ENCODE data around the gene ARHGEF4. TPM values are rescaled to one million over a fixed set of nuclear protein-coding genes. Genes with fewer than 3 reads are reported as not detected.

The ARHGEF4 gene
- total RNA-seq, 1 experiment from 2014 or later = 21.8 TPM

- Mint-ChIP-seq H3K4me1 (no peaks in the 10 kb centered on the region; the same call in 1 of the 2 replicates), H3K27me3 (ENCODE audit: low read depth) (no peaks in the 10 kb centered on the region), H3K36me3 (peaks cover 3% of the 10 kb centered on the region), H3K27ac (no peak overlapping the region), H3K9me3 (peaks cover 13% of the 10 kb centered on the region), H3K4me3 (no peak overlapping the region)
- CTCF ChIA-PET = interaction anchor here (1.0 kb wide), 2 partner anchors 72 to 74 kb away, joined by 4 read pairs; no protein-coding TSS in a partner anchor
- TF ChIP-seq CREB1 (CRISPR knock-in tag; IDR thresholded peaks at IDR 0.05) (no peak), SP1 (CRISPR knock-in tag; conservative IDR thresholded peaks at IDR 0.05) (no peak), ZNF396 (CRISPR knock-in tag; IDR thresholded peaks at IDR 0.05; ENCODE audit: borderline replicate concordance) (no peak), EMX1 (CRISPR knock-in tag; IDR thresholded peaks at IDR 0.05) (no peak), GTF2I (CRISPR knock-in tag; conservative IDR thresholded peaks at IDR 0.05) (no peak)
- TF ChIP-seq, protein P1, sequence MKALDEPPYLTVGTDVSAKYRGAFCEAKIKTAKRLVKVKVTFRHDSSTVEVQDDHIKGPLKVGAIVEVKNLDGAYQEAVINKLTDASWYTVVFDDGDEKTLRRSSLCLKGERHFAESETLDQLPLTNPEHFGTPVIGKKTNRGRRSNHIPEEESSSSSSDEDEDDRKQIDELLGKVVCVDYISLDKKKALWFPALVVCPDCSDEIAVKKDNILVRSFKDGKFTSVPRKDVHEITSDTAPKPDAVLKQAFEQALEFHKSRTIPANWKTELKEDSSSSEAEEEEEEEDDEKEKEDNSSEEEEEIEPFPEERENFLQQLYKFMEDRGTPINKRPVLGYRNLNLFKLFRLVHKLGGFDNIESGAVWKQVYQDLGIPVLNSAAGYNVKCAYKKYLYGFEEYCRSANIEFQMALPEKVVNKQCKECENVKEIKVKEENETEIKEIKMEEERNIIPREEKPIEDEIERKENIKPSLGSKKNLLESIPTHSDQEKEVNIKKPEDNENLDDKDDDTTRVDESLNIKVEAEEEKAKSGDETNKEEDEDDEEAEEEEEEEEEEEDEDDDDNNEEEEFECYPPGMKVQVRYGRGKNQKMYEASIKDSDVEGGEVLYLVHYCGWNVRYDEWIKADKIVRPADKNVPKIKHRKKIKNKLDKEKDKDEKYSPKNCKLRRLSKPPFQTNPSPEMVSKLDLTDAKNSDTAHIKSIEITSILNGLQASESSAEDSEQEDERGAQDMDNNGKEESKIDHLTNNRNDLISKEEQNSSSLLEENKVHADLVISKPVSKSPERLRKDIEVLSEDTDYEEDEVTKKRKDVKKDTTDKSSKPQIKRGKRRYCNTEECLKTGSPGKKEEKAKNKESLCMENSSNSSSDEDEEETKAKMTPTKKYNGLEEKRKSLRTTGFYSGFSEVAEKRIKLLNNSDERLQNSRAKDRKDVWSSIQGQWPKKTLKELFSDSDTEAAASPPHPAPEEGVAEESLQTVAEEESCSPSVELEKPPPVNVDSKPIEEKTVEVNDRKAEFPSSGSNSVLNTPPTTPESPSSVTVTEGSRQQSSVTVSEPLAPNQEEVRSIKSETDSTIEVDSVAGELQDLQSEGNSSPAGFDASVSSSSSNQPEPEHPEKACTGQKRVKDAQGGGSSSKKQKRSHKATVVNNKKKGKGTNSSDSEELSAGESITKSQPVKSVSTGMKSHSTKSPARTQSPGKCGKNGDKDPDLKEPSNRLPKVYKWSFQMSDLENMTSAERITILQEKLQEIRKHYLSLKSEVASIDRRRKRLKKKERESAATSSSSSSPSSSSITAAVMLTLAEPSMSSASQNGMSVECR (CRISPR knock-in tag; IDR thresholded peaks at IDR 0.05; ENCODE audit: borderline replicate concordance) = no peak
- DNase-seq (ENCODE audit: low spot score) (no peak), ATAC-seq (no peak)
- POLR2A ChIA-PET = no interaction called here
Measured at GRCh38 chr2:130870779-130871178, 34.1 kb downstream of the ARHGEF4 start.

DNA sequence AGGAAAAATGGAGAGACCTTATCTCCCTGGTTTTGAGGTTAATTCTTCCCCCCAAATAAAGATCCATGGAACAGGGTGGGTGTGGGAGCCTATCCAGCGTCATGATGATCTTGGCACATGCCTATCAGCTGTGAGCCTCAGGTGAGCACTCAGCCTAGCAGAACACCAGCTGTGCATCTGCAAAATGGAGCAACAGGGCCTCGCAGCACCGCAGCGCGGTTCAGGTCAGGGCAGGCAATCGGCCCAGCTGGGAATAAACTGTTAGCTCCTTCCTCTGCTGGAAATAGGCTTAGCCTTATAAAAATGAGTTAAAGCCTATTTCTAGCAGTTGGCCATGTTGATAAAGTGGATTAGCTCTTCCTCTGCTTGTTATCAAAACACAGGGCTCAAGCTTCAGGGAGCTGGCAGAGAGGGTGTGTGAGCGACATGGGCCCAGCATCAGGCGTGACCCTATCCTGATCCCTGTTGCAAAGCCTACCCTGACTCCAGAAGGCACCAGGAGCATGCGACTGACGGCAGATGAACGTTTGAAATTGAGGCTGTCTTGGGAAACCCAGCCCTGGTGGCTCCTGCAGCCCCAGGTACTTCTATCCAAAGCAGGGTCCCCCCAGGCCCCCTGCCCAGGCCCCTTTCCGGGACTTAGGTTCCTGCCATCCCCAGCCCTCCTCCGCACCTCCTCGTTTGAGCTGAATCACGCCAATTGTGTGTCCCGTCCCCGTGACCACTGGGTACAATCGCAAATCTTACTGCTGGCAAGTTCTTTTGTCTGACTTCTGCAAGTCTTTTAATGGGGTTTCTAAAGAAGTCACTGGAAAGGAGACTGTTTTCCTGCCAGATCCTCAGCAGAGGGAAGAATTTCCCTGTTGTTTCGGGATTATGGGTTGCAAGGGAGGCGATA lies 35.4 kb downstream of the ARHGEF4 start:
- H3K9me3 Mint-ChIP-seq = peaks cover 16% of the 10 kb centered on the region
- ChIA-PET CTCF (interaction anchor here (1.8 to 3.4 kb wide), 3 partner anchors 19 to 74 kb away, joined by 6 to 48 read pairs (median 25); no protein-coding TSS in a partner anchor), POLR2A (no interaction called here)
- ATAC-seq (no peak), DNase-seq (ENCODE audit: low spot score) (no peak)
- no peaks in the 10 kb centered on the region for H3K27me3 Mint-ChIP-seq (ENCODE audit: low read depth)
- H3K4me3 Mint-ChIP-seq = no peak overlapping the region
- no peaks in the 10 kb centered on the region for H3K4me1 Mint-ChIP-seq
- no peak overlapping the region for H3K27ac Mint-ChIP-seq
- peaks cover 5% of the 10 kb centered on the region for H3K36me3 Mint-ChIP-seq
- TF ChIP-seq ATF3 (CRISPR knock-in tag; conservative IDR thresholded peaks at IDR 0.05) = no peak
- TF ChIP-seq ATF6 (CRISPR knock-in tag; IDR thresholded peaks at IDR 0.05) = no peak
- no peak for TF ChIP-seq CREB1 (CRISPR knock-in tag; IDR thresholded peaks at IDR 0.05)
- TF ChIP-seq, protein P2, sequence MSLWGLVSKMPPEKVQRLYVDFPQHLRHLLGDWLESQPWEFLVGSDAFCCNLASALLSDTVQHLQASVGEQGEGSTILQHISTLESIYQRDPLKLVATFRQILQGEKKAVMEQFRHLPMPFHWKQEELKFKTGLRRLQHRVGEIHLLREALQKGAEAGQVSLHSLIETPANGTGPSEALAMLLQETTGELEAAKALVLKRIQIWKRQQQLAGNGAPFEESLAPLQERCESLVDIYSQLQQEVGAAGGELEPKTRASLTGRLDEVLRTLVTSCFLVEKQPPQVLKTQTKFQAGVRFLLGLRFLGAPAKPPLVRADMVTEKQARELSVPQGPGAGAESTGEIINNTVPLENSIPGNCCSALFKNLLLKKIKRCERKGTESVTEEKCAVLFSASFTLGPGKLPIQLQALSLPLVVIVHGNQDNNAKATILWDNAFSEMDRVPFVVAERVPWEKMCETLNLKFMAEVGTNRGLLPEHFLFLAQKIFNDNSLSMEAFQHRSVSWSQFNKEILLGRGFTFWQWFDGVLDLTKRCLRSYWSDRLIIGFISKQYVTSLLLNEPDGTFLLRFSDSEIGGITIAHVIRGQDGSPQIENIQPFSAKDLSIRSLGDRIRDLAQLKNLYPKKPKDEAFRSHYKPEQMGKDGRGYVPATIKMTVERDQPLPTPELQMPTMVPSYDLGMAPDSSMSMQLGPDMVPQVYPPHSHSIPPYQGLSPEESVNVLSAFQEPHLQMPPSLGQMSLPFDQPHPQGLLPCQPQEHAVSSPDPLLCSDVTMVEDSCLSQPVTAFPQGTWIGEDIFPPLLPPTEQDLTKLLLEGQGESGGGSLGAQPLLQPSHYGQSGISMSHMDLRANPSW (CRISPR knock-in tag; conservative IDR thresholded peaks at IDR 0.05; ENCODE audit: low read depth) = no peak
- TF ChIP-seq NFE2L1 (CRISPR knock-in tag; IDR thresholded peaks at IDR 0.05) = no peak
- TF ChIP-seq ZNF281 (CRISPR knock-in tag; IDR thresholded peaks at IDR 0.05) = no peak
- TF ChIP-seq CBFB (CRISPR knock-in tag; IDR thresholded peaks at IDR 0.05; ENCODE audit: low read depth) = no peak
- TF ChIP-seq JAZF1 (CRISPR knock-in tag; IDR thresholded peaks at IDR 0.05) = no peak
- TF ChIP-seq ZNF263 (CRISPR knock-in tag; IDR thresholded peaks at IDR 0.05; ENCODE audit: low read depth) = no peak
- no peak for TF ChIP-seq PRRX2 (CRISPR knock-in tag; IDR thresholded peaks at IDR 0.05)
- no peak for TF ChIP-seq ZSCAN18 (CRISPR knock-in tag; IDR thresholded peaks at IDR 0.05)
- no peak for TF ChIP-seq ZNF317 (CRISPR knock-in tag; IDR thresholded peaks at IDR 0.05; ENCODE audit: borderline replicate concordance, low read depth)
- no peak for TF ChIP-seq TEAD1 (CRISPR knock-in tag; IDR thresholded peaks at IDR 0.05)
